IPS-15b (cell line): Measurements from ENCODE around the gene SNX3.
"Not testable (repeated sequence)": the region's sequence is repeated elsewhere in the genome, so short reads cannot be mapped to it uniquely, and the experiment has no call there.

ENCODE experiments used
- H3K27me3 ChIP-seq: one replicate; pipeline ENCODE4 v1.6.1; 2013; ENCODE audit warnings: low read length; ENCODE audit not compliant: control insufficient read depth, insufficient read depth
- H3K36me3 ChIP-seq: one replicate; pipeline ENCODE4 v1.6.1; 2013; ENCODE audit warnings: low read length; ENCODE audit not compliant: control insufficient read depth, insufficient read depth
- H3K4me1 ChIP-seq: one replicate; pipeline ENCODE4 v1.6.1; 2013; ENCODE audit warnings: mild to moderate bottlenecking, low read length; ENCODE audit not compliant: control insufficient read depth, insufficient read depth
- H3K4me3 ChIP-seq: one replicate; pipeline ENCODE4 v1.5.1; 2013; ENCODE audit warnings: low read depth, low read length
- H3K9ac ChIP-seq: one replicate; pipeline ENCODE4 v1.6.1; 2013; ENCODE audit warnings: low read depth, mild to moderate bottlenecking, low read length
- H3K9me3 ChIP-seq: one replicate; pipeline ENCODE4 v1.6.1; 2013; ENCODE audit warnings: mild to moderate bottlenecking, low read length; ENCODE audit not compliant: control insufficient read depth, insufficient read depth

Gene SNX3

GRCh38 chr6:108254433-108255410, 6.1 kb downstream of the SNX3 start:
- Histone ChIP-seq H3K27me3 (no peaks in the 10 kb centered on the region), H3K36me3 (no peaks in the 10 kb centered on the region), H3K9me3 (no peaks in the 10 kb centered on the region), H3K4me3 (no peak overlapping the region), H3K9ac (no peak overlapping the region), H3K4me1 (peaks cover 3% of the 10 kb centered on the region)

GRCh38 chr6:108253241-108253640, 7.6 kb downstream of the SNX3 start:
- Histone ChIP-seq H3K36me3 (no peaks in the 10 kb centered on the region), H3K4me1 (no peaks in the 10 kb centered on the region), H3K27me3 (no peaks in the 10 kb centered on the region), H3K4me3 (no peak overlapping the region), H3K9ac (no peak overlapping the region), H3K9me3 (no peaks in the 10 kb centered on the region)

GRCh38 chr6:108252055-108252454, 8.8 kb downstream of the SNX3 start:
- Histone ChIP-seq H3K36me3 (no peaks in the 10 kb centered on the region), H3K4me1 (no peaks in the 10 kb centered on the region), H3K27me3 (no peaks in the 10 kb centered on the region), H3K4me3 (no peak overlapping the region), H3K9me3 (no peaks in the 10 kb centered on the region), H3K9ac (no peak overlapping the region)

- no peaks in the 10 kb centered on the region for H3K4me1 ChIP-seq
- H3K36me3 ChIP-seq = no peaks in the 10 kb centered on the region
- no peak overlapping the region for H3K4me3 ChIP-seq
- no peak overlapping the region for H3K9ac ChIP-seq
- no peaks in the 10 kb centered on the region for H3K9me3 ChIP-seq
- no peaks in the 10 kb centered on the region for H3K27me3 ChIP-seq
Observed at GRCh38 chr6:108251252-108251651, 9.6 kb downstream of the SNX3 start.

GRCh38 chr6:108250240-108250866, 10.5 kb downstream of the SNX3 start:
- Histone ChIP-seq H3K9me3 (no peaks in the 10 kb centered on the region), H3K4me1 (no peaks in the 10 kb centered on the region), H3K36me3 (no peaks in the 10 kb centered on the region), H3K4me3 (no peak overlapping the region), H3K9ac (no peak overlapping the region), H3K27me3 (no peaks in the 10 kb centered on the region)

GRCh38 chr6:108247965-108248536, 12.8 kb downstream of the SNX3 start:
- H3K36me3 ChIP-seq = no peaks in the 10 kb centered on the region

GRCh38 chr6:108245095-108245494, 15.7 kb downstream of the SNX3 start:
- not testable (repeated sequence) for H3K9me3 ChIP-seq, H3K4me1 ChIP-seq, H3K36me3 ChIP-seq, H3K9ac ChIP-seq, H3K27me3 ChIP-seq, H3K4me3 ChIP-seq

More at GRCh38 chr6:108247965-108248536, 12.8 kb downstream of the SNX3 start:
- H3K4me1 ChIP-seq = no peaks in the 10 kb centered on the region
- H3K4me3 ChIP-seq = no peak overlapping the region
- H3K9ac ChIP-seq = no peak overlapping the region
- H3K27me3 ChIP-seq = no peaks in the 10 kb centered on the region
- no peaks in the 10 kb centered on the region for H3K9me3 ChIP-seq

GRCh38 chr6:108243836-108244235, 17.0 kb downstream of the SNX3 start:
- H3K9me3 ChIP-seq = no peaks in the 10 kb centered on the region
- no peaks in the 10 kb centered on the region for H3K4me1 ChIP-seq
- H3K4me3 ChIP-seq = no peak overlapping the region
- no peak overlapping the region for H3K9ac ChIP-seq
- H3K27me3 ChIP-seq = no peaks in the 10 kb centered on the region
- H3K36me3 ChIP-seq = no peaks in the 10 kb centered on the region

GRCh38 chr6:108242721-108243120, 18.1 kb downstream of the SNX3 start:
- no peaks in the 10 kb centered on the region for H3K27me3 ChIP-seq
- H3K36me3 ChIP-seq = no peaks in the 10 kb centered on the region
- H3K4me1 ChIP-seq = no peaks in the 10 kb centered on the region
- no peak overlapping the region for H3K9ac ChIP-seq
- no peak overlapping the region for H3K4me3 ChIP-seq
- H3K9me3 ChIP-seq = no peaks in the 10 kb centered on the region

GRCh38 chr6:108242259-108242658, 18.6 kb downstream of the SNX3 start:
- no peaks in the 10 kb centered on the region for H3K27me3 ChIP-seq
- no peak overlapping the region for H3K4me3 ChIP-seq
- H3K9me3 ChIP-seq = no peaks in the 10 kb centered on the region
- no peak overlapping the region for H3K9ac ChIP-seq
- no peaks in the 10 kb centered on the region for H3K36me3 ChIP-seq
- H3K4me1 ChIP-seq = no peaks in the 10 kb centered on the region

- H3K4me1 ChIP-seq = no peaks in the 10 kb centered on the region
- no peaks in the 10 kb centered on the region for H3K27me3 ChIP-seq
- H3K36me3 ChIP-seq = no peaks in the 10 kb centered on the region
- H3K9me3 ChIP-seq = no peaks in the 10 kb centered on the region
- H3K9ac ChIP-seq = no peak overlapping the region
- no peak overlapping the region for H3K4me3 ChIP-seq
Observed at GRCh38 chr6:108238322-108238721, 22.5 kb downstream of the SNX3 start.

- no peaks in the 10 kb centered on the region for H3K27me3 ChIP-seq
- no peaks in the 10 kb centered on the region for H3K36me3 ChIP-seq
- H3K9me3 ChIP-seq = no peaks in the 10 kb centered on the region
- peaks cover 3% of the 10 kb centered on the region for H3K4me1 ChIP-seq
- no peak overlapping the region for H3K4me3 ChIP-seq
- no peak overlapping the region for H3K9ac ChIP-seq
Observed at GRCh38 chr6:108236791-108237190, 24.0 kb downstream of the SNX3 start.
